Subcutaneous adipose tissue (tissue), 4 donors: ENCODE measurements around the gene SLC6A6. TPM values are rescaled to one million over a fixed set of nuclear protein-coding genes. Genes with fewer than 3 reads are reported as not detected.

ENCODE experiments used
- CTCF ChIP-seq: fragments of 450-650 bp; IDR thresholded peaks from one replicate; pipeline ENCODE4 v1.5.1; 2016; ENCODE audit warnings: low read depth, mild to moderate bottlenecking, control low read depth, antibody characterized with exemption, moderate library complexity
- total RNA-seq, 4 donors: library from RNA; depleted of rRNA; stranded (reverse); fragments of >200 nt; gene quantifications; one replicate each; pipeline ENCODE4 v1.1.0, GENCODE V29; 2016

SLC6A6 gene
- total RNA-seq, 4 donors from 2014 or later: 20.5 to 64.8 (median 30.7) TPM

GRCh38 chr3:14471690-14472089, 69.3 kb downstream of the SLC6A6 start:
- TF ChIP-seq CTCF: no peak

GRCh38 chr3:14472471-14473351, 70.3 kb downstream of the SLC6A6 start:
- no peak for TF ChIP-seq CTCF

- TF ChIP-seq CTCF: no peak
These were observed 71.0 kb downstream of the SLC6A6 start for GRCh38 chr3:14473411-14473891.

GRCh38 chr3:14474363-14475081, 72.1 kb downstream of the SLC6A6 start:
- no peak for TF ChIP-seq CTCF

- no peak for TF ChIP-seq CTCF
These were observed 73.2 kb downstream of the SLC6A6 start for GRCh38 chr3:14475621-14476020.

GRCh38 chr3:14476583-14477265, 74.3 kb downstream of the SLC6A6 start:
- TF ChIP-seq CTCF: no peak
